WI38 (cell line): ENCODE results near the gene ROBO2.

Experiments used
- H3K4me3 ChIP-seq: 2 replicates; pipeline ENCODE4 v1.5.1; 2011; ENCODE audit warnings: low read depth, mild to moderate bottlenecking, control low read depth, low read length
- TF ChIP-seq, protein P1 (sequence below): IDR thresholded peaks from 2 replicates; pipeline ENCODE4 v1.5.1; 2012; ENCODE audit warnings: low read depth, mild to moderate bottlenecking, control low read depth, low read length

ROBO2 gene

DNA sequence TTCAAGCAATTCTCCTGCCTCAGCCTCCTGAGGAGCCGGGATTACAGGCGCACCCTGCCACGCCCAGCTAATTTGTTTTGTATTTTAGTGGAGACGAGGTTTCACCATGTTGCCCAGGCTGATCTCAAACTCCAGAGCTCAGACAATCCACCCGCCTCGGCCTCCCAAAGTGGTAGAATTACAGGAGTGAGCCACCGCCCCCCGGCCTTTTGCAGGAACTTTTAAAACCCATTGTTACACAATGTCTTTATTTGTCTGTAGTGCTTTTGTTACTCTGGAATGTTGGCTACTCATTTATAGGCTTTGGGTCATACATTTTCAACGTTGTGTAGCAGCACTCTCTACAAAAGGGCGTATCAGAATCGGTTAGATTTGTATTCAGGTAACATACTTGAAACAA lies 499.1 kb downstream of the ROBO2 start:
- H3K4me3 ChIP-seq = no peak overlapping the region
- TF ChIP-seq, protein P1, sequence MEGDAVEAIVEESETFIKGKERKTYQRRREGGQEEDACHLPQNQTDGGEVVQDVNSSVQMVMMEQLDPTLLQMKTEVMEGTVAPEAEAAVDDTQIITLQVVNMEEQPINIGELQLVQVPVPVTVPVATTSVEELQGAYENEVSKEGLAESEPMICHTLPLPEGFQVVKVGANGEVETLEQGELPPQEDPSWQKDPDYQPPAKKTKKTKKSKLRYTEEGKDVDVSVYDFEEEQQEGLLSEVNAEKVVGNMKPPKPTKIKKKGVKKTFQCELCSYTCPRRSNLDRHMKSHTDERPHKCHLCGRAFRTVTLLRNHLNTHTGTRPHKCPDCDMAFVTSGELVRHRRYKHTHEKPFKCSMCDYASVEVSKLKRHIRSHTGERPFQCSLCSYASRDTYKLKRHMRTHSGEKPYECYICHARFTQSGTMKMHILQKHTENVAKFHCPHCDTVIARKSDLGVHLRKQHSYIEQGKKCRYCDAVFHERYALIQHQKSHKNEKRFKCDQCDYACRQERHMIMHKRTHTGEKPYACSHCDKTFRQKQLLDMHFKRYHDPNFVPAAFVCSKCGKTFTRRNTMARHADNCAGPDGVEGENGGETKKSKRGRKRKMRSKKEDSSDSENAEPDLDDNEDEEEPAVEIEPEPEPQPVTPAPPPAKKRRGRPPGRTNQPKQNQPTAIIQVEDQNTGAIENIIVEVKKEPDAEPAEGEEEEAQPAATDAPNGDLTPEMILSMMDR = no peak

DNA sequence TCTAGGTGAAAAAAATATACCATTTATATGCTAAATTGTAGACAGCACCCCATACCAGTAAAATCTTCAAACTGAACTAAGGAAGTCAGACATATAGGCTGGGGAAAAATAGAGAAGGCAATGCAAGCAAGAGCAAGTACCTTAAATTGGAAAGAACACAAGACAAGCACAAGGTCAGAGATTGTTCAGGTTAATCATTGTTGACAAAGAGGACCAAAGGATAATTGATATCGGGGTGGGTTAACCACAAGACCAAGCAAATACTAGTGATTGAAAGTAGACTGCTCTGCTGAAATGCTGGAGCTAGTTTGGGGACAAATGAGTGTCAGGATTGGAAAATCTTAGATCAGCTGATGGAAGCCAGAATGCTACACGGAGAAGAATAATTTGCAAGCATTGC lies 499.8 kb downstream of the ROBO2 start:
- H3K4me3 ChIP-seq = no peak overlapping the region
- TF ChIP-seq, protein P1 = no peak

DNA sequence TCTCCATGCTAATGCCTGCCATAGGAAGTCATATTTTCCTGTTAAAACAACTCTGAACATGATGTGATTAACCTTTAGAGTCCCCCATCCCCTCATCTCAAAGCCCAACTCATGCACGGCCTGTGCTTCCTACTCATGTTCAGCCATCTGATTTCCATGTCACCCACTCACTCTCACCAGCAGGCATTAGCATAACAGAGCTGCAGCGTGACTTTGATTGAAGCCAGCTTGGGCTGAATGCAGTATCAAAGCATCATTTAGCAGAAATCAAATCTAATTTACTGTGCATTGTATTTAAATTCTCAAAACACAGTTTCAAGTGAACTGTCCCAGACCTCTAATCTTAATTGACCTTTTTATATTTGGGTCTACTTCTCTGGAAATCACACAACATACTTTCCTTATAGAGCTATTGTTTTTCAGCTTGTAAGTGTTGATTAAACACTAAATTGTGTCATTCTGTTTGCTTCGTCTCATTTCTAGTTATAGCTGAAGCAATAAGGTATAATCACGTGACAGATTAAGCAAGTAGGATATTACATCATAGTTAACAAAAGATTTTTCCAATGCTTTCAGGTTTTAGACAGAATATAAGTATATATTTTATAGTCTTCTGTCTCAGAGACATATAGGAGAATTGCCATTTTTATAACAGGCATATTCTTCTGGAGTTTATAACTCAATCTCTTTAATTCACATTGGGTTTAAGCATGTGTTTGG lies 501.5 kb downstream of the ROBO2 start:
- TF ChIP-seq, protein P1 = no peak

DNA sequence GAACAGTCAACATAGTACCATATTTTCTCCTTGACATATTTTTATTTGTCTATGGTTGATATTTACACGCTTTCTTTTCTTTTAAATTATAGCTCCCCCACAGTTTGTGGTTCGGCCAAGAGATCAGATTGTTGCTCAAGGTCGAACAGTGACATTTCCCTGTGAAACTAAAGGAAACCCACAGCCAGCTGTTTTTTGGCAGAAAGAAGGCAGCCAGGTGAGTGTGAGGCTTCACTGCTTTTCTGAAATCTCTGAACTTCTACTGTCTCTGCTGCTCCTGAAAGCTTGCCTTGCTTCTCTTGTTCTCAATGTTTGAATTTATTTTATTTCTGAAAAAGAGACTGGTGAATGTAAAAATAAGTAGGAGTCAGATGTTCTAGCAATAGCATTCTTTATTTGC lies 506.3 kb downstream of the ROBO2 start:
- TF ChIP-seq, protein P1 = no peak
- H3K4me3 ChIP-seq = no peak overlapping the region

More for the DNA sequence above, 501.5 kb downstream of the ROBO2 start:
- H3K4me3 ChIP-seq = no peak overlapping the region

DNA sequence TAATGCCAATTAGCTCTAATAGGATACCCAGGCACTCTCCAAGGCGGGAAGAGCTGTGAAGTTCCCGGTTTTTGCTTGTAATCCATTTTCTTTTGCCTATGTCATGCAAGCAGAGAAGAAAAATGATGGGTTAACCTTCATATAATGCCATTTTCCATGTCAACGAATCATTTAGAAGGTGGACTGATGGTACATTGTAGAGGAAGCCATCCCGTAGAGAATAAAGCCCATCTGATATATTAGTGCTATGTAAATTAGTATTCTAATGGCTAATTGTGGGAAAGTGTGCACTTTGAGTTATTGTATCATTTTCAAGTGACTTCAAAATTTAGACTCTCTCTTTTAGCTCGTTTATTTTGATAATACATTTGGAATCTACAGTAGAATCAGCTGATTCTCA lies 509.1 kb downstream of the ROBO2 start:
- H3K4me3 ChIP-seq = no peak overlapping the region
- TF ChIP-seq, protein P1 = no peak

DNA sequence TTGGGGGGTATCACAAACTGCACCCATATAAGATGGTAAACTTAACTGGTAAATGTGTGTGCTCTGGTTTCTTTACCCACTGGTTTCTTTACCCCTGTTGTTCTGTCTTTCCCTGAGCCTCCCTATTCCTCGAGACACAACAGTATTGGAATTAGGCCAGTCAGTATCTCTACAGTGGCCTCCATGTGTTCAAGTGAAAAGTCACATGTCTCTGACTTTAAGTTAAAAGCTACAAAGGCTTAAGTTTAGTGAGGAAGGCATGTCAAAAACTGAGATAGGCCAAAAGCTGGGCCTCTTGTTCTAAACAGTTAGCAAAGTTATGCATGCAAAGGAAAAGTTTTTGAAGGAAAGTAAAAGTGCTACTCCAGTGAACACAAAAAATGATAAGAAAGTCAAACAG lies 513.3 kb downstream of the ROBO2 start:
- TF ChIP-seq, protein P1 = no peak
- no peak overlapping the region for H3K4me3 ChIP-seq

DNA sequence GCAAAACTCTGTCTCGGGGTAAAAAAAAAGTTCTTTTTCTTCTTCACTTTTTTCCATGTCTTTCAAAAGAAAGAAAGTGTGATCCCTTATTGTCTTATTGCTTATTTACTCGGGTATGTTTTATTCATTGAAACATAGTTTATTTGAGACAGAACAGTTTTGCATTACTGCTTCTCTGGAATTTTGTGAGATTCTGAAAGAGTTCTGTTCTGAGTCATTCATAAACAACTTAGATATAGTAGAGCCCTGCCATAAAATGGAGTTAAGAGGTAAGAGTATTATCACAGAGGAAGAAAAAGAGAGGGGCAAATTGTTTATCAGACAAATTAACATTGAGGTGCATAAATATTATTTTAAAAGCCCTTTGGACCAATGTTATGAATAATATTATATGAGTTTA lies 522.2 kb downstream of the ROBO2 start:
- TF ChIP-seq, protein P1 = no peak
- no peak overlapping the region for H3K4me3 ChIP-seq
